Measurements from ENCODE around the gene ARHGEF28.

The ARHGEF28 gene

DNA sequence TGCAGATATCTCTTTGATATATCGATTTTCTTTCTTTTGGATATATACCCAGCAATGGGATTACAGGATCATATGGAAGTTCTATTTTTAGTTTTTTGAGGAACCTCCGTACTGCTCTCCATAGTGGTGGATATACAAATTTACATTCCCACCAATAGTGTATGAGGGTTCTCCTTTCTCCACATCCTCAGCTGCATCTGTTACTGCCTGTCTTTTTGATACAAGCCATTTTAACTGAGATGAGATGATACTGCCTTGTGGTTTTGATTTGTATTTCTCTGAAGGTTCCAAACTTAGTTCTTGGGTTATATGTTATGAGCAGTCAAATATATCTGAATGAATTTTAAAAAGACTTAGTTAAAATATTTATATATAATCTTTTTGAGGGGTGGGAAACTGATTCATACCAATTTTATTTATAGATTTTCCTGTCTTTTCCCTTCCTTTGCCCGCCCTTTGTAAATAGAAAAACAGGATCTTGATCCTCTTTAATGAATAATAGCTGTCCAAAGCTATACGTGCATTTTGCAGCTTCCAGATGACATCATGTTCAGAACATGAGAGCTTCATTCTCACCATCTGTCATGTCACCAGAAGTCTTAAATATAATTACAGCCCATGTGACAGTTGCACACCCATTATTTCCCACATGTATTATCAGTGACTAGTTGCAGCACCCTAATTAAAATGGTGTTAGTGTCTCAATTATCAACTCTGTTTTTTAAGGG lies 6.2 kb upstream of the ARHGEF28 start:
- DNase-seq = peak; percentile 3

DNA sequence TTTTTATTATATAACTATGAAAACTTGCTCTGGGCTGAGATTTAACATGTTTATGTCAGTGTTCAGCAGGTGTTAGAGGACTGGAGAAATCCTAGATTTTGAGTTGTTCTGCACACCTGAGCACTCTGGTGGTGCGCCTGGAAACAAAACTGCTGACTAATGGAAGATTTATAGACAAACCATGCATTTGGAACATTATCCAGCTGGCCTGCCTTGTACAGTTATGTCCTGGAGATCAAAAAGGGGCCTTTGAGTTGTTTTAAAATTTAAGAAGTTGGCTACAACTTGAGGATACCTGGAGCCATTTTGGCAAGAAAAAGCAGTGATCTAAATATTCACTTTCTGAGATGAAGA lies 5.7 kb upstream of the ARHGEF28 start:
- no peak for DNase-seq

DNA sequence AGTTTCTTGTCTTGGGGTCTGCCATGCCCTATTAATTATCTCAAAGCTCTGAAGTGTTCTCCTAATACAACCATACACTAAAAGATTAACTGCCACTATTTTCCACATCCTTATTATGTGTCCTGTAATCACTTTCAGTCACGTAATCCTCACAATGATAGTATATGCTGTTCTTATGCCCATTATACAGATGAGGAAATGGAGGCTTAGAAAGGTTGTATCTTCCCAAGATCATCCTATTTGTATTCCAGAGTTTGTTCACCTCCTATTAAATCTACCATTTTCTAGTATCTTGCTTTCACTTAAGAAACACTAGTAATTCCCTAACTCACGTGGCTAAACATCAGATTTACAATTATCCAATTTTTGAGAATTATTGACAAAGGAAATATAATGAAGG lies 2.9 kb upstream of the ARHGEF28 start:
- DNase-seq = no peak

DNA sequence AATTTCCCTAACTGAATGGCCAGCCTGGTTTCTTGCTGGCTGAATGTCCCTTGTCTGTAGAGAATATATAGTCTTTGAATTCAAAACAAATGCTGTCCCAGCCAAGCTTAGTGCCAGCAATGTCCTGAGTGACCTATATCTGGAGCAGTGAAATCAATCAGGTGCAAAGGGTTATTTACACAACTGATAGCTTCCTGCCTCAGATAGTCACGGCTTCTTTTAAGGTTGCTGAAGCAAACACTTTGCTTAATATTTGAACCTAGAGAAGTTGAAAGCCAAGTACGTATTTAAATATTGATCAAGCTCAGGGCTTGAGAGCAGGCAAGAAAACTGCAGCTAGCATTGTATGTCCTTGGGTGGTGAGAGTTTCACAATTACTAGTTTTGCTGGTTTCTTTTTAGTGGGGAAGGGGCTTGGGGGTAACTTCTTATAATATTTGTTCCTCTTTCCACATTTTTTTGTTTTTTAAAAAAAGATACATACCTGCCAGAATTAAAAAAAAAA lies 2.0 kb upstream of the ARHGEF28 start:
- DNase-seq = no peak

DNA sequence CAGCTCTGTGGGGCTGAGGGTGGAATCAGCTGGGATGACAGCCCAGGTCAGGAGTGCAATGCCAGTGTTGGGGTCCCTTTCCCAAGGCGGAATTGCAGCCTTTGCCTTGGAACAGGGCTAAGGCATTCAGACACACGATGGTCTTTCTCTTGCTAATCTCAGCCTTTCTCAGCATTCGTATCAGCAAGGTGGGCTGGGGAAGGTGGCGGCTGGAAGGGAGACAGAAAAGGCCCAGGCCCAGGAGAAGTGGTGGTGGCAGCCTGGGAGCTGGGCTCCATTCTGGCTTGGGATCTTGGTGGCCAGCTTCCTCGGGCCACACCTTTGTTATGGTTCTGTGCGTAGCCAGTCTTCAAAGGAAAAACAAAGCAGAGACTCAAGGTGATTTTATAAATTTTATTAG lies 1.1 kb upstream of the ARHGEF28 start:
- no peak for DNase-seq

DNA sequence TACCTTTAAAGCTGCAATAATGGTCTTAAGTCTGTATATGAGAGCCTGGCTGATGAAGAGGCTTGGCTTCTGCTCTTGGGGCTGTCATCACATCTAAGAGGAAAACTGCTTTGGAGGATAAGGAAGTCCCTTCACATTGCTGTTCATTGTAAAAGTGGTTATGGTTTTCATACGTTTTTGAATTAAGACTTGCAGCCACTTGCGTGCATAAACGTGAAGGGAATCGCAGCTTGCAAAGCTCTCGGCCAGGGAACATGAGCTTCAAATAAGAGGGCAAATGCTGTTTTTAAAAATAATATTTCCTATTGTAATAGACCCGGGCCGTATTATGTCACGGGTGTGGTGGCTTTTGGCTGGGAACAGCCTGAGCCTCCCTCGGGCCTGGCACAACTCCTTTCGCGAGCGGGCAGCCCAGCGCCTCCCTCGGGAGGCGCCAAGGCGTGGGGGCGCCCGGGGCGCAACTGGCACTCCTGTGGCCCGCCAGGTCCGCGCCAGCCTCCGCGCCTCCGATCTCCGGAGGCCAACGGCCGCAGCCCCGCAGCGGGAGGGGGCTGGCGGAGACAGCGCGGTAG lies 538 bp upstream of the ARHGEF28 start:
- DNase-seq = peak; percentile 10

DNA sequence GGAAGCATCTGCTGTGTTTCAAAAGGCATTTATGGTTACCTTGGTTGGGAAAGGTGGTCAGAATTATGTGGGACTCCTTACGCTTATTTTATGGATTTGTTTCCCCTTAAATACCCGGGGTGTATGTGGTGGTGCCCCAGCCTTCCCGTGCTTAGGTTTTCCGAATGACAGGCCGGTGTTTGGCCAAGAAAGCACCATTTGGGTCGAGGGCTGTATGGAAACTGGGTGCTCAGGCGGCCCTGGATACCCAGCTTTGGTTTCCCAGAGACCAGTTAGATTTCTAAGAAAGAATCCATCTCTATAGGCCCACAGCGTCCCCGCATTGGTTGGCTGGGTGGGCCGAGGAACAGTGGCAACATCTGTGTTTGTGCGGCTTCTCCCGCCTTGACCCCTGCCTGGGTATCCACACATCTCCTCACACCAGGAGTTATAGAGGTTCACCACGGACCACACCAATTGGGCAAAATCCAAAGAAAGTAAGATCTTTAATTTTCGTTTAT lies 868 bp downstream of the ARHGEF28 start:
- DNase-seq = no peak

DNA sequence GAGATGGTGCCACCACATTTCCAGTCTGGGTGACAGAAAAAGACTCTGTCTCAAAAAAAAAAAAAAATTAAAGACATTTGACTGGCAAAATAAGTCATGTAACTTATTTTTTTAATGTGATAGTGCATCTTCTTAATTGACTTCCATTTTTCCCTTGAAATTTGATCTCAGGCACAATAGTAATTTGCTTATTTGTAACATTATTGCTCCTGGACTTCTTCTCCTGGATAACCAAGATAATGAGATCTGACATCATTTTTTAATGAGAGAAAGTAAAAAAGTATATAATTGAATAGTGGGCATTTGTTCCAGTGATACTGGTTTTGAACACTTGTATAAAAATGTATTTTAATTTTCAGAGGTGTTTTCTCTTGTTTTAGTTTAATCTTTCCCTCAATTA lies 3.5 kb downstream of the ARHGEF28 start:
- DNase-seq = no peak

DNA sequence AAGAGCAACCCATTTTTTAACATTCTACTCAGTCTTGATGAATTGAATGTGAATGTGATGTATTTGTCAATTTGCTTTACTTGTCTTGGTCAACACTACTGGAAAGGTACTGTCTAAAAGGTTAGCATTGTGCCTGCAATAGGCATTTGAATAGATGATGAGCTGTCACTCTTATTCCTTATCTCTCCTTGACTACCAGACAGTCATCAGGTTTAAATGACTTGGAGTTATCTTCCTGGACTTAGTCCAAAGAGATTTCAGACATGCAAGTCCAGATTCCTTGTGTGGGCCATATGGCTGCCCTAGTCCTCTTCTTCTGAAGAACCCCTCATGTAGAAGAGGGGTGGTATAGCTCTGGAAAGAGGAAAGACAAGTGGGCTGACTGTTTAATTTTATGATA lies 4.8 kb downstream of the ARHGEF28 start:
- DNase-seq = no peak

DNA sequence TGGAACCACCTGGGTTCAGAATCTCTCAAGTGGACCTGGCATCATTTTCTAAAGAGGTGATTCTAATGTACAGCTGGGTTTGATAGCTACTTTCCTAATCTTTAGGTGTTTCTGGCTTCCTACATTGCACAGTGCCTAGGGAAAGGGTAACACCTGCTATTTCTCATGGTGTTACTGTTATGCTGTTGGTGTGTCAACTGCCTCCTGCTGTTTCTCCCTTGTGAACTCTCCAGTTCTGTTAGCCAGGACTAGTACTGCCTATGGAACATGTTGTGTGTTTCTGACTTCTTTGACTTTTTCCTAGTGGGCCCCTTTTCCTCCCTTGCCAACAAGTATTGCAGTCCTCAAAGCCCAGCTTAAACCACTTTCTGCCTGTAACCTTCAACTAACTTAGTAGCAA lies 5.5 kb downstream of the ARHGEF28 start:
- DNase-seq = no peak

DNA sequence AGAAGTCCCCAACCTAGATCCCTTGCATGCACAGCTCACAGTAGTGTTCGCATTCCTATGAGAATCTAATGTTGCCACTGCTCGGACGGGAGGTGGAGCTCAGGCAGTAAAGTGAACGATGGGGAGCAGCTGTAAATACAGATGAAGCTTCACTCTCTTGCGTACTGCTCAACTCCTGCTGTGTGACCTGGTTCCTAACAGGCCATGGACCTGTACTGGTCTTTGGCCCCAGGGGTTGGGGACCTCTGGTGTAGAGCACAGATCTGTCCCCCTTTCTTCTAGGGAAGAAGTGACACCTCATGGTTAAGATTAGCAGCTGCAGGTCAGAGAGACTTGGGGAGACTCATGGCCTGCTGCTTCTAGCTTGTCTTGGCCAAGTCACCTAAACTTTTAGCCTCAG lies 7.1 kb downstream of the ARHGEF28 start:
- no peak for DNase-seq

DNA sequence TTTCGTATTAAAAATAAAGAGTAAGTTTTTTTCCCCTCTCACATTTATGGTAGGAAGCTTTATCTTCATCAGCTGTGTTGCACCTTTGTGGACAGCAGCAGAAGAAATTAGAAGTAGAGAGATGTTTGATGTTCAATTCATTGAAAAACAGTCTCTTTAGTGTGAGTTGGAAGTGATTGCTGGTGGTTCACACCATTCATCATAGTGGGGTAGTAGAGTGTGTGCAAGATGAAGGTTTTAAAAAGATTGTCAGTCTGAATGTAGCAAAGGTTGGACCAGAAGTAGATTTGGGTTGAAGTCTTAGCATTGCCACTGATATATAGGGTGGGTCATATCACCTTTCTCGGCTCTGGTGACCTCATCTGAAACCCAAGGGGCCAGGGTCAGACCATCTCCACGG lies 10.4 kb downstream of the ARHGEF28 start:
- DNase-seq = no peak

DNA sequence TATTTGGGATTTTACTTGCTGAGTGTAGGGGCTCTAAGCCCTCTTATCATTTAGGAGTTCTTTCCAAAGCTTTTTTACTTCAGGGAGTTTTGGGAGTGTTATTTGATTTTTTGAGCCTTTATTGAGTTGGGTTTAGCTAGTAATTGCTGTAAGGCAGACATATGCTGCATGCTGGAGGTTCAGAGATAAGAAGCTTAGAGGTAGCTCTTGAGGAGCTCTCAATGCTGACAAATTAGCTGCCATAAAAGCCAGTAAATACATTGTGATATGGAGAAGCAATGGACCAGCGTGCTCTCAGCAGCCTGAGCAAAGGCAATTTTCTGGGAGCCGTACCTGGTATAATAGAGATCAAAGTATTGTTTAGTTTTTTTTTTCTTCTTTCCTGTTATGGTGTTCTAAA lies 11.6 kb downstream of the ARHGEF28 start:
- no peak for DNase-seq

DNA sequence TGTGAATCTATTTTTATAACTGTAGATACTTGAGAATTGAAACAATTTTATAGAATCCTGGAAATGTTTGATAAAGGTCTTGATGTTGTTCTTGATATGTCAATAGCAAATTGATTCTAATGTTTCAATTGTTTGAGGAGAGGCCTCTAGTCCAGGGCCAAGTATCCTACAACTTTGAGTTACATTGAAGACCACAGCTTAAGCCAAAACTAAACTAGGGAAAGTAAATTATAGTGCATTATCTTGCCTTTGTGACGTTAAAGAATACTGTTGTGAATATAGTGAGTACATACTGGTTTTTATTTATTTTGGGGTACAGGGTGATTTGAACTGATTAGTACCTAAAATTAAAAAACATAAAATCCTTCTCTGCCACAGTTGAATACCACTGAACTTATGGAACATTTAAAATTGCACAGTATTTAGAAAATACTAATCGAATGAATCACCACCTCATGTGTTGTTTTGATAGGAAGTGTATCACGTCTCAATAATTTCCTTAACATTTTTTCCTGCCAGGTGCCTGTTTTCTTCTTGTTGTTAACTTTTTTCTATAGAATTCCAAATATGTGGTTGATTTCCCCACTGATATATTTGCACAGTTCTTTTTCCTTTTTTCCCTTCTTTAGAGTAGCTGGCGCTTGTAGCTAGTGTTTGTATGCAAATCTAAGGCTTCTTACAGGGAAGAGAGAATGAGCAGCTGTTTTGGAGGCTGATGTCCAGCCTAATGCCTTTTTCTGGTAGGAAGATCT lies 12.5 kb downstream of the ARHGEF28 start:
- no peak for DNase-seq

DNA sequence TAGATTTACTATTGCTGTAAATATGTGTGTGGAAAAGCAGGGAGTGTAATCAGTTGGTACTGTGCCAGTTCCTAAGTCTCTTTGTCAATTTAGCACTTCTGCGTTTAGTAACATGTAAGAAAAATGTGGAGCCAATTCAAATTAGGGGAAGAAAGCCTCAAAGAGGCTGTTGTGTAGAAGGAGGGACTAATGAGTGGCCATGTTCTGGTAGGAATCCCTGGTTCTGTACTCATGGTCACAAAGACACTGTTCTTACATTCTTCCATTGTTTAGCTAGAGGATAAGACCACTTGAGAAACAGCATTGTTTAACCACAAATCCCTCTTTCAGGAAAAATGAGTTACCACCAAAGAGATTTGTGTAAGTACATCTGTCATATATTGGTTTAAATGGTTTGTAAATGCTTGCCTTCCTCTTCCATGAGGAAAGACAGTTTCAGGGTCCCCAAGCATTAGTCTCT lies 14.9 kb downstream of the ARHGEF28 start:
- DNase-seq = no peak

DNA sequence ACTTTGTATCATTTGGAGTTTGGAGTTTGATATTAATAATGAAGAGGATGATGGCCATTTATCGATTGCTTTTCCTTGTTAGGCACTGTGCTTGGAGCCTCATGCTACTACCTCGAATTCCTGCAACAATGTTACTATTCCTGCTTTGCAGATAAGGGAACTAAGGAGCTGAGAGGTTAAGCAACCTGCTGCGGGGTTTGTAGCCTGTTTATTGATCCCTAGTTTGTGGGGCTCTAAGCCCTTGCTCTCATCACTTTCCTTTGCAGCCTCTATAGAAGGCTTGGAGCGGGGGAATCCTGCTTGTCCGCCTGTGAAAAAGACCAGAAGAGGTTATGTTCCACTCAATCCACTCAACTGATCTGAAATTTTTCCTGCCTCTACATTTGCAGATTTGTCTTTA lies 15.8 kb downstream of the ARHGEF28 start:
- DNase-seq = no peak

DNA sequence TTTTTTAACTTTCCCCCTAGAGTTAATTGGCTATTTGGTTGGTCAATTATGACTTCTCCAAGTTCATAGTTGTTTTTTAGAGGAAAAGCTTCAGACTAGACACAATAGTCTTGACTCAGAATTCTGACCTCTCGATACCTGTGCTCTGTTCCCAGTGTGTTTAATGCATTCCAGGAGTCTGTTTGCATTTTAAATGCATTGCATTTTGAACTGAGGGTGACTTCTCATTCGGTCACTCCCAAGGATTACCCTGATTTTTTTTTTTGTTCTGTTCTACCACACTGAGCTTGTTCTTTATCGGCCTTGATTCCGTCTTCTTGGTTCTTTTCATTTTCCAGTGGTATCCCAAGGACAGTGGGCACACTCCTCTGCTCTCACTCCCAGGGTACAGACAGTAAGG lies 16.3 kb downstream of the ARHGEF28 start:
- DNase-seq = no peak

DNA sequence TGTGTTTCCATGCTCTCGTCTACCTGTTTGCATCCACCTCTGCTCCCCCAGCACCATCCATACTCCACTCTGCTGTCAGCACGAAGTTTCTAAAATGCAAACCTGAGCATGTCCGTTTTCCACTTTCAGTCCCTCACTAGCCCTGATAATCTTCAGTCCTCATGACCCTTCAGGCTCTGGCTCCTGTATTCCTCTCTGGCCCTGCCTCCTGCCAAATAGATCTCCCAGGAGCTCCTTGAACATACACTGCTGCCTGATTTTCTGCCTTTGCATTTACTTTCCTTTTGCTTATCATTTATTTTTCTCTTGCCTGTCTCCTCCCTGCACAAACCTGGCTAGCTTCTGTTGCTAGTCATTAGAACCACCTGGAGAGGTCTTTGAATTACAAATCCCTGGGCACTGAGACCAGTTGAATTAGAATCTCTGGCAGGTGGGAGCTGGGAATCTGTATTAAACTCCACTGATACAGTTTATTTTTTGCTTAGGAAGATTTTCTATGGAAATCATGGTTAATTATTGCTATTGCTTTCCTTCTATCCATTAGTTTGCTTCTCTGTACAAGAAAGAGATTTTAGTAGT lies 18.5 kb downstream of the ARHGEF28 start:
- no peak for DNase-seq

DNA sequence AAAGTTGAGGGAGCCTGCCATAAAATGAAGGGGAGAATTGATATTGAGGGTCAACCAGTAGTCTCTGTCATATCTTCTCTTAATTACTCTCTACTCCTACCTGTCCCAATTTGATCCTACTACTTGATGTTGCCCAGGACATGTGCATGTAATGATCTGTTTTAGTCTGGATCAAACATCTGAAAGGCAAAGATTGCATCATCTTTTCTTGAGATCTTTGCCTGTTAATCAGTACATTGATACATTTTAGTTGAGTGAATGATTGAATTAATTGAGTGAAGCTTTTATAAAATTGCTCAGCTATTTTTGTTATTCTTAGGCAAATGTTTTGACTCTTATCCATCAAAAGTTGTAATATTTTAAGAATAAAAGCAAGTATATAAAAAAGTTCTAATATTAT lies 21.7 kb downstream of the ARHGEF28 start:
- no peak for DNase-seq

DNA sequence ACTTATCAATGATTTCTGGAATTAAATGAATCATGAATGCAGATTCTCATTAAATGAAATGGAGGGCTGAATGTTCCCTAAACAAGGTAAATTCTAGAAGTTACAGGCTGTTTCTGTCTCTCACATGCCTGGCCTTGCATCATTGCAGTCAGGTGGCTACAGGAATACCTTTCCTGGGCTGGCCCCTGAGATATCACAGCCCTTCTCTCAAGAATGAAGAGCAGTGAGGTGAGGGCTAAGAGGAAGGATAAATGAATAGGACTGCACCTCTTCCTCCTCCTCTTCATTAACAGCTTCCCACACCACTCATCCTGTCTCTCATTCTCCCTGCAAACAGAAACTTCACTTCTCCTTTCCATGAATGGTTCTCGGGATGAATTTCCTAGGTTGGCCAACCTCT lies 22.5 kb downstream of the ARHGEF28 start:
- DNase-seq = no peak

DNA sequence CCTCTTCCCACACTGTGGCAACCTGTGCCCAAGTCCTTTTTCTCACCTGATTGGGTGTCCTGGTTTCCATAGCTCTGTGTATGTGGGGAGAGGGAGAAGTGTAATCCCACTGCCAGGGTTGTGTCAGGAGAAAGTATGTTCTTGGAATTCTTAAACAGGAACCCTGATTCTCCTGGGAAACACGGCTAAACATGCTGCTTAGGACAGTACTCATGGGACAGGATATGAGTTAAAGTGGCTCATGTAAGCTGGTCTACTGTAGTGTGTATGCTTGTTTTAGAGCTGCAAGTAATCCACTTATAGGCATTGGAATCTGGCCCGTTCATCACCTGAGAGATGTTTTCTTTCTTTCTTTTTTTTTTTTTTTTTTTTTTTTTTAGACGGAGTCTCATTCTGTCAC lies 23.9 kb downstream of the ARHGEF28 start:
- no peak for DNase-seq

DNA sequence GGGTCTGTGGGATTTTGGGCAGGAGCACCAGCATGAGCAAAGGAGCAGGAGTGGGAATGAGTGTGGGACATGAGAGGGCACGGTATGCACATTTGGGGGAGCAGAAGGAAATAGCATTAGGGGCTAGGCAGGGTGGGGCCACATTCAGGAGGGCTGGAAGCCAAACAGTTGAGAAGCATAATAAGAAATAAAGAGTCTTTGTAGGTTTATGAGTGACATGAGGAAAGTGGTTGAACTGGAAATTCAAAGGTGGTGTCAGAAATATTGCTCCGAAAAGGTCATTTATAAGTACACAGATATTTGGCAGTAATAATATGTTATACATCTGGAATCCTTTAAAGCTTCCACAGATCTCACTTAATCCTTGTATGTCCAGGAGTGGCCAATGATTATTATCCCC lies 26.4 kb downstream of the ARHGEF28 start:
- DNase-seq = no peak

DNA sequence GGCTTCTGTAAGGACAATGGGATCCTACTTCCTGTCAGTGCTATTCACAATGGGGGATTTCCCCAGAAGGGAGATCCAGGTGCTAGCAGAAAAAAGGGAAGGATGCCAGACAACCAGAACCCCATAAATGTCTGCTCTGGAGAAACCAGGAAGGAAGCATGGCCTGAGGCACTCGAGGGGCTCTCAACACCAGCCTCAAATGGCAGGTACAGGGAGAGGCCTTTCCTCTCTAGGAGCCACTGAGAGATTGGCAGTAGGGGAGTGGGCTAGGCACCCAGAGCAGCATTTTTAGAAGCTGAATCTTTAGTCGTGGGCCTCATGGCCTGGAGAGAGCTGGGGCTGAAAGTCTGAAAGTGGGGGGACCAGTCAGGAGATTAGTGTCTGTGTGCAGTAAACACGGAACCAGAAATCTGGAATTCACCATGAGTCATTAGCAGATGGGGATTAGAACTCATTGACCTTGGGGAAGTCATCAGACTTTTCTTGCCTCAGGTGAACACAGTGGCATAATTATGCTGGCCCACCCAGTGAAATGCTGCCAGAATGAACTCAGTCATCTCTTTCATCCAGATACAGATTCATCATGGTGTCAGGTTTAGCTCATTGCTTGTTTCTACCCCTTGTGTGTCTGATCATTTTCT lies 28.3 kb downstream of the ARHGEF28 start:
- DNase-seq = peak; percentile 14

All from DMS153 (cell line).